BLaER1 (cell line): Measurements from ENCODE around the gene KLK6.

Experiments
- H3K27ac ChIP-seq: shearing (Covaris generic); formaldehyde crosslinking; 2 replicates; pipeline ENCODE4 v1.8.1; 2022
- H3K27me3 ChIP-seq: shearing (Covaris generic); formaldehyde crosslinking; 2 replicates; pipeline ENCODE4 v1.8.1; 2022
- H3K36me3 ChIP-seq: shearing (Covaris generic); formaldehyde crosslinking; 2 replicates; pipeline ENCODE4 v1.8.1; 2022
- H3K4me1 ChIP-seq: shearing (Covaris generic); formaldehyde crosslinking; 2 replicates; pipeline ENCODE4 v1.8.1; 2022
- H3K4me2 ChIP-seq: shearing (Covaris generic); formaldehyde crosslinking; 2 replicates; pipeline ENCODE4 v1.8.1; 2022
- H3K4me3 ChIP-seq: shearing (Covaris generic); formaldehyde crosslinking; 2 replicates; pipeline ENCODE4 v1.8.1; 2022
- H3K9ac ChIP-seq: shearing (Covaris generic); formaldehyde crosslinking; 2 replicates; pipeline ENCODE4 v1.8.1; 2022
- H3K9me3 ChIP-seq: shearing (Covaris generic); formaldehyde crosslinking; 2 replicates; pipeline ENCODE4 v1.8.1; 2022
- H4K20me1 ChIP-seq: shearing (Covaris generic); formaldehyde crosslinking; 2 replicates; pipeline ENCODE4 v1.8.1; 2022
- Cebpa-rat ChIP-seq: shearing (Covaris generic); IDR thresholded peaks from 2 replicates; pipeline ENCODE4 v1.8.1; 2022

Gene KLK6

GRCh38 chr19:51007488-51007887 lies 38.1 kb upstream of the KLK6 start:
- Histone ChIP-seq H3K9me3 (no peaks in the 10 kb centered on the region), H3K36me3 (no peaks in the 10 kb centered on the region), H3K4me1 (peaks cover 6% of the 10 kb centered on the region), H3K27ac (no peak overlapping the region), H4K20me1 (no peaks in the 10 kb centered on the region), H3K27me3 (no peaks in the 10 kb centered on the region), H3K4me3 (no peak overlapping the region), H3K9ac (no peak overlapping the region), H3K4me2 (no peak overlapping the region)
- TF ChIP-seq Cebpa-rat, result no peak

GRCh38 chr19:51006406-51006805 lies 37.0 kb upstream of the KLK6 start:
- Histone ChIP-seq H3K4me1 (peaks cover 12% of the 10 kb centered on the region), H4K20me1 (no peaks in the 10 kb centered on the region), H3K27me3 (no peaks in the 10 kb centered on the region), H3K27ac (no peak overlapping the region), H3K4me2 (no peak overlapping the region), H3K9me3 (no peaks in the 10 kb centered on the region), H3K36me3 (no peaks in the 10 kb centered on the region), H3K4me3 (no peak overlapping the region), H3K9ac (no peak overlapping the region)
- no peak for TF ChIP-seq Cebpa-rat

- Histone ChIP-seq H4K20me1 (no peaks in the 10 kb centered on the region), H3K4me2 (no peak overlapping the region), H3K27me3 (no peaks in the 10 kb centered on the region), H3K9me3 (no peaks in the 10 kb centered on the region), H3K36me3 (no peaks in the 10 kb centered on the region), H3K27ac (no peak overlapping the region), H3K4me3 (no peak overlapping the region), H3K4me1 (peaks cover 12% of the 10 kb centered on the region), H3K9ac (no peak overlapping the region)
- TF ChIP-seq Cebpa-rat, result no peak
Measured at GRCh38 chr19:51005248-51005647, 35.9 kb upstream of the KLK6 start.

DNA sequence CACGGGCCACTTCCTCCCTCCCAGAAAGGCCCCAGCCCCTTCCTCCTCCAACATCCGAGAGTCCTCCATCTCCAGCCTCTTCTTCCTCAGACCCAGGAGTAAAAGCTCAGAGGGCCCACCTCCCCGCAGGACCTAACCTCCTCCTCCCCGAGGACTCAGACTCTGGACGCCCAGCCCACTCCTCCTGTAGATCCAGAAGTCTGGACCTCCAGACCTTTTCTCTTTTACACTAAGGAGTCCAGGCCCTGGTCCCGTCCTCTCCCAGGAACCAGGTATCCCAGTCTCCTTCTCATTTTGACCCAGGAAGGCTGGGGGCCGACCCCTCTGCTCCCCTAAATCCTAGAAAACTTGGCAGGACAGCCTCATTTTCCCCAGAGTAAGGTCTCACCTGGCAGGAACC lies 33.9 kb upstream of the KLK6 start:
- no peak overlapping the region for H3K9ac ChIP-seq

GRCh38 chr19:51002542-51003311 lies 33.3 kb upstream of the KLK6 start:
- Histone ChIP-seq H3K4me2 (peak overlapping the region; percentile 42), H3K27ac (no peak overlapping the region), H3K9ac (no peak overlapping the region), H3K4me1 (peaks cover 12% of the 10 kb centered on the region), H3K4me3 (no peak overlapping the region), H4K20me1 (no peaks in the 10 kb centered on the region), H3K27me3 (no peaks in the 10 kb centered on the region), H3K36me3 (no peaks in the 10 kb centered on the region), H3K9me3 (no peaks in the 10 kb centered on the region)
- TF ChIP-seq Cebpa-rat, result no peak

More for the DNA sequence above, 33.9 kb upstream of the KLK6 start:
- H3K9me3 ChIP-seq, result no peaks in the 10 kb centered on the region
- no peak overlapping the region for H3K4me2 ChIP-seq
- peaks cover 12% of the 10 kb centered on the region for H3K4me1 ChIP-seq
- no peak for TF ChIP-seq Cebpa-rat
- H3K27ac ChIP-seq, result no peak overlapping the region
- no peak overlapping the region for H3K4me3 ChIP-seq
- no peaks in the 10 kb centered on the region for H3K36me3 ChIP-seq
- H4K20me1 ChIP-seq, result no peaks in the 10 kb centered on the region
- H3K27me3 ChIP-seq, result no peaks in the 10 kb centered on the region

DNA sequence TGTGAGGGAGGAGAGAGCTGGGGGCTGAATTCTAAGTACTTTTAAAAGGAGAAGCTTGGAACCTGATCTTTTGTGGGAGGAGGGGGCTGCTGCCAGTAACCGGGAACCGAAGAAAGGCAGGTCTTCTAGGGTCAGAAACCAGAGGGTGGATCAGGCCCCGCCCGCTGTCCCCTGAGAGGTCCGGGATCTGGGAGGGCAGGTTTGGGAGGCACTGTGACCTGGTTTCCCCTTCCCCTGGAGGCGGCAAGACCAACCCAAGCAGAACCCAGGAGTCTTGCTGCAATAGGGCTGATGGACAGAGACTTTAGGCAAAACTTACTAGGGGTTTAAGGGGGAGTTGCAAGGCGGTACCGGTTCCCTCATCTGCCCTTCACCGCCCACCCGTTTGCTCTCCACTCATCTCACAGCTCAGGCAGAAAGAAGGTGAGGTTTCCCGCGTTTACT lies 32.7 kb upstream of the KLK6 start:
- H3K4me3 ChIP-seq, result no peak overlapping the region
- no peak overlapping the region for H3K27ac ChIP-seq
- H4K20me1 ChIP-seq, result no peaks in the 10 kb centered on the region
- H3K4me1 ChIP-seq, result peaks cover 12% of the 10 kb centered on the region
- H3K36me3 ChIP-seq, result no peaks in the 10 kb centered on the region
- H3K9ac ChIP-seq, result no peak overlapping the region
- H3K9me3 ChIP-seq, result no peaks in the 10 kb centered on the region
- H3K4me2 ChIP-seq, result peak overlapping the region; percentile 42
- no peak for TF ChIP-seq Cebpa-rat
- H3K27me3 ChIP-seq, result no peaks in the 10 kb centered on the region

- Histone ChIP-seq H3K4me1 (peaks cover 12% of the 10 kb centered on the region), H3K9me3 (no peaks in the 10 kb centered on the region), H3K36me3 (no peaks in the 10 kb centered on the region), H3K4me2 (peak within 1 kb of the TSS; percentile 42), H3K4me3 (no peak within 1 kb of the TSS), H3K27ac (no peak within 1 kb of the TSS), H4K20me1 (no peaks in the 10 kb centered on the region), H3K27me3 (no peaks in the 10 kb centered on the region), H3K9ac (no peak within 1 kb of the TSS)
- no peak for TF ChIP-seq Cebpa-rat
Measured at GRCh38 chr19:51001515-51001914, 32.1 kb upstream of the KLK6 start, which contains the start of gene KLK8. KLK8 (minus strand) TSS chr19:51001604; CDS start chr19:51001167, 437 bp downstream.

- H4K20me1 ChIP-seq, result no peaks in the 10 kb centered on the region
- H3K4me3 ChIP-seq, result no peak overlapping the region
- H3K4me2 ChIP-seq, result no peak overlapping the region
- H3K9ac ChIP-seq, result no peak overlapping the region
- no peak for TF ChIP-seq Cebpa-rat
- H3K36me3 ChIP-seq, result no peaks in the 10 kb centered on the region
- peaks cover 12% of the 10 kb centered on the region for H3K4me1 ChIP-seq
- H3K27ac ChIP-seq, result no peak overlapping the region
- H3K9me3 ChIP-seq, result no peaks in the 10 kb centered on the region
- no peaks in the 10 kb centered on the region for H3K27me3 ChIP-seq
Measured at GRCh38 chr19:51000981-51001380, 31.6 kb upstream of the KLK6 start.

DNA sequence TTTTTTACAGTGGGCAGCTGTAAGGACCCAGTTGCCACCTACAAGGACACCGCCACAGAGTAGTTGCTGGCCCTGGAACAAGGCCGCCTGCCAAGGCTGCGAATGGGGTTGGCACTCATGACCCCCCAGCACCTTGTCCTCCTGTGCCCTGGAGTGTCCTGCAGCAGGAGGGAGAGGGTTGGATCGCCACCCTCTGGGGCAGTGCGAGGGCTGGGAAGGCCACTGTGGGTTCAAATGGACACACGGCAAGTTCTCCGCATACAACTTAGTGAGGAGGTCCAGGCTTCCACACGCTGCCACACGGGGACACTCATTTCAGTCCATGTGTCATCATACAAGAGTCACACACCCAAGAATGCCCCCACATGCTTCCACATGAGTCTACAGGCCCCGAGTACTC lies 31.0 kb upstream of the KLK6 start:
- no peak for TF ChIP-seq Cebpa-rat
- Histone ChIP-seq H3K4me3 (no peak overlapping the region), H3K4me1 (peaks cover 12% of the 10 kb centered on the region), H3K27ac (no peak overlapping the region), H3K27me3 (no peaks in the 10 kb centered on the region), H3K9me3 (no peaks in the 10 kb centered on the region), H3K9ac (no peak overlapping the region), H3K36me3 (no peaks in the 10 kb centered on the region), H4K20me1 (no peaks in the 10 kb centered on the region), H3K4me2 (no peak overlapping the region)

GRCh38 chr19:50998686-50999085 lies 29.3 kb upstream of the KLK6 start:
- H3K4me3 ChIP-seq, result no peak overlapping the region
- H3K9me3 ChIP-seq, result peaks cover 5% of the 10 kb centered on the region
- no peaks in the 10 kb centered on the region for H3K36me3 ChIP-seq
- no peak overlapping the region for H3K4me2 ChIP-seq
- H4K20me1 ChIP-seq, result no peaks in the 10 kb centered on the region
- TF ChIP-seq Cebpa-rat, result no peak
- no peak overlapping the region for H3K9ac ChIP-seq
- H3K27me3 ChIP-seq, result no peaks in the 10 kb centered on the region
- no peak overlapping the region for H3K27ac ChIP-seq
- H3K4me1 ChIP-seq, result peaks cover 12% of the 10 kb centered on the region

DNA sequence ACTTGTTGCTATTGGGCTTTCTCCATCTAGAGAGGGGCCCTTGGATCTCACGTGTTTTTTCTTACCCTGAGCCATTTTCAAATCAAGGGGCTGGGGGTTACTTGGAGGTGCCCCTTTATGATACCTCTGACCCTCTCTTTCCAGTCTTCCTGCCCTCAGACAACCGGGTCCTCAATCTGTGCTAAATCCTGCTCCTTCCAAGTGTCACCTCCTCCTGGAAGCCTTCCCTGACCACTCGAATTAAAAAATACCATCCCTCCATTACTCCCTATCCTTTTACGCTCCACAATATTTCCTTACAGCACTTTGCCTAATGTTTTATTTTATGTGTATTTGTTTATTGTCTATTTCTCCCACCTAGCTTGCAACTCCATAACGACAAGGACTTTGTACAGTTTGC lies 28.7 kb upstream of the KLK6 start:
- Histone ChIP-seq H3K36me3 (no peaks in the 10 kb centered on the region), H3K27ac (no peak overlapping the region), H3K4me1 (peaks cover 12% of the 10 kb centered on the region), H3K9me3 (peaks cover 5% of the 10 kb centered on the region), H3K27me3 (no peaks in the 10 kb centered on the region), H3K4me3 (no peak overlapping the region), H4K20me1 (no peaks in the 10 kb centered on the region), H3K4me2 (no peak overlapping the region), H3K9ac (no peak overlapping the region)
- TF ChIP-seq Cebpa-rat, result no peak
